HepG2 (cell line): ENCODE data around the gene FBXW4. TPM values are rescaled to one million over a fixed set of nuclear protein-coding genes. Genes with fewer than 3 reads are reported as not detected.

Experiments used
- CBX5 ChIP-seq: sonication (generic); formaldehyde crosslinking; IDR thresholded peaks from 2 replicates; pipeline ENCODE4 v1.4.0; 2020; ENCODE audit warnings: missing genetic modification reagents, borderline replicate concordance
- DMAP1 ChIP-seq: IDR thresholded peaks from 2 replicates; pipeline ENCODE4 v1.6.1; 2016
- FOXC1 ChIP-seq: sonication (generic); formaldehyde crosslinking; IDR thresholded peaks from 2 replicates; pipeline ENCODE4 v1.8.0; 2022; ENCODE audit warnings: mild to moderate bottlenecking, missing genetic modification reagents, borderline replicate concordance
- HNRNPK ChIP-seq: fragments of 200-400 bp; formaldehyde crosslinking; IDR thresholded peaks from 2 replicates; pipeline ENCODE4 v1.6.1; 2018; ENCODE audit warnings: low read length, low read depth, moderate library complexity, mild to moderate bottlenecking; ENCODE audit not compliant: poor library complexity, severe bottlenecking
- JUNB ChIP-seq: sonication (generic); formaldehyde crosslinking; IDR thresholded peaks from 2 replicates; pipeline ENCODE4 v1.8.0; 2022; ENCODE audit warnings: missing genetic modification reagents, mild to moderate bottlenecking, borderline replicate concordance
- KLF16 ChIP-seq, 2 experiments: sonication (generic) in 1 of 2; formaldehyde crosslinking in 1 of 2; IDR thresholded peaks; 2 replicates each; pipeline versions ENCODE4 v1.6.1 to v1.8.0; 2016 to 2023; ENCODE audit warnings: missing genetic modification reagents in 2 of 2, missing compliant biosample characterization in 1 of 2
- MTA1 ChIP-seq: sonication (generic); formaldehyde crosslinking; IDR thresholded peaks from 2 replicates; pipeline ENCODE4 v1.4.0; 2020; ENCODE audit warnings: missing genetic modification reagents, mild to moderate bottlenecking, borderline replicate concordance
- SRSF1 ChIP-seq: fragments of 200-400 bp; formaldehyde crosslinking; optimal IDR thresholded peaks from 2 replicates; pipeline ENCODE3; 2017; ENCODE audit warnings: mild to moderate bottlenecking, low read depth, low read length, moderate library complexity
- ZBTB7B ChIP-seq: sonication (generic); formaldehyde crosslinking; IDR thresholded peaks from 2 replicates; pipeline ENCODE4 v1.4.0; 2020; ENCODE audit warnings: missing genetic modification reagents
- ZIK1 ChIP-seq: sonication (generic); formaldehyde crosslinking; IDR thresholded peaks from 2 replicates; pipeline ENCODE4 v1.5.0; 2020; ENCODE audit warnings: mild to moderate bottlenecking, low read depth, missing genetic modification reagents, borderline replicate concordance
- ZMAT3 ChIP-seq: sonication (generic); formaldehyde crosslinking; conservative IDR thresholded peaks from 2 replicates; pipeline ENCODE4 v1.7.0; 2021; ENCODE audit warnings: missing genetic modification reagents
- ZNF17 ChIP-seq: sonication (generic); formaldehyde crosslinking; IDR thresholded peaks from 2 replicates; pipeline ENCODE4 v1.5.0; 2020; ENCODE audit warnings: mild to moderate bottlenecking, missing genetic modification reagents
- ZNF383 ChIP-seq: sonication (generic); formaldehyde crosslinking; IDR thresholded peaks from 2 replicates; pipeline ENCODE4 v1.4.0; 2020; ENCODE audit warnings: missing genetic modification reagents, mild to moderate bottlenecking, borderline replicate concordance
- ZNF550 ChIP-seq: sonication (generic); formaldehyde crosslinking; IDR thresholded peaks from 2 replicates; pipeline ENCODE4 v1.4.0; 2020; ENCODE audit warnings: mild to moderate bottlenecking, missing genetic modification reagents, borderline replicate concordance
- ZNF777 ChIP-seq: sonication (generic); formaldehyde crosslinking; IDR thresholded peaks from 2 replicates; pipeline ENCODE4 v1.4.0; 2020; ENCODE audit warnings: missing genetic modification reagents
- polyA plus RNA-seq, 8 experiments: library from polyadenylated mRNA; depleted of rRNA in 3 of 8; stranded (reverse) in 7 of 8; unstranded in 1 of 8; fragments of >200 nt; fragmentation: Illumina TruSeq in 4 of 8; extraction: Trizol in 4 of 8; gene quantifications; 2 replicates each; pipeline versions ENCODE4 v1.2.1 to v1.2.3, GENCODE V29; 2011 to 2016; ENCODE audit warnings: low read depth in 4 of 8, missing spikeins in 1 of 8, mixed read lengths in 1 of 8; ENCODE audit not compliant: insufficient read depth in 1 of 8
- total RNA-seq, 5 experiments: library from RNA; depleted of rRNA; stranded (reverse); fragments of >200 nt; fragmentation: Illumina TruSeq; extraction: Trizol; gene quantifications; 2 replicates each; pipeline ENCODE4 v1.2.3, GENCODE V29; 2016; ENCODE audit warnings: low read depth in 1 of 5
- TF ChIP-seq, protein P1 (sequence below): sonication (generic); formaldehyde crosslinking; IDR thresholded peaks from 2 replicates; pipeline ENCODE4 v1.8.1; 2023; ENCODE audit warnings: mild to moderate bottlenecking, moderate library complexity, missing genetic modification reagents
- TF ChIP-seq, protein P2 (sequence below): sonication (generic); formaldehyde crosslinking; IDR thresholded peaks from 2 replicates; pipeline ENCODE4 v1.5.1; 2020; ENCODE audit warnings: mild to moderate bottlenecking, missing genetic modification reagents, moderate library complexity
- TF ChIP-seq, protein P3 (sequence below): sonication (generic); formaldehyde crosslinking; IDR thresholded peaks from 2 replicates; pipeline ENCODE4 v1.5.0; 2020; ENCODE audit warnings: mild to moderate bottlenecking, missing genetic modification reagents
- TF ChIP-seq, protein P4 (sequence below): sonication (generic); formaldehyde crosslinking; IDR thresholded peaks from 2 replicates; pipeline ENCODE4 v1.4.0; 2020; ENCODE audit warnings: mild to moderate bottlenecking, missing genetic modification reagents

Gene FBXW4
- total and polyA plus RNA-seq, 2 of the 13 experiments (the other 11 are each of a cell fraction or from before 2014, with no cell fraction given): 23.5 to 33.7 TPM

DNA sequence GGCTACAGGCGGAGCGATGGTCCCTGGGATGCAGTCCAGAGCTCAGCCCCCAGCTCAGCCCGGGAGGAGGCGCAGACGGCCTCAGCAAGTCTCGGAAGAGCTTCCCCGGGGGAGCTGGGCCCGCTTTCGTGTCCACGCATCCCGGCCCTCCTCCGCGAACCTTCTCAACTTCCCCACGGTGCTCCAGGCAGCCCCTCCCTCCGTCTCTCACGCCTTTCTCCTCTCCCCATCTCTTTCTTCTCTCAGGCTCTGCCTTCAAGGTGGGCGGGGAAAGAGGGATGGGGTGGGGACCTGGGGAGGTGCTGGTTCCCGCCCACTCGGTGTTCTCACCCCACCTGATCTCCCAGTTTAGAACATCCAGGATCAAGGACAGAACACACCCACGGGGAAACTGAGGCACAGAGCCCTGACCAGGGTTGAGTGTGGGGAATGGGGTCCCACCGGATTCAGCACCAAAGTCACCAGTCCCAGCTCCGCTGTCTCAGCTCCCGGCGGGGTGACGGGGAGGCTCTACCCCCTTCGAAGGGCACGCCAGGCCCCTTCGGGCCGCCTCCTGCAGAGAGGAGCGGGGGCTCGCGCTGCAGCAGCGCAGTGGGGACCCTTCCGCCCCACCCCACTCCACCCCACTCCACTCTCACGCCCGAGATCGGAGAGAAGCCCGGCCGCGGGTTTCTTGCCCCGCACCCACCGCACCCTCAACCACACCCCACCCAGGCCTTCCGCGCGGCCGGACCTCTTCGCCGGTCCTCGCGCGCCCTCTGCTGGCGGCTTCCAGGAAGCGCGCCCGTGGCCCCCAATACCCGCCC lies 125.1 kb downstream of the FBXW4 start (continued):
- TF ChIP-seq HNRNPK: peak; percentile 61
- peak; percentile 15; the same call in 1 of the 2 replicates for TF ChIP-seq ZBTB7B (CRISPR knock-in tag)
- 0 out of 2 replicates have a peak, but pooled peaks have one; percentile 21 for TF ChIP-seq DMAP1
- TF ChIP-seq CBX5 (CRISPR knock-in tag): no peak
- TF ChIP-seq ZNF383 (CRISPR knock-in tag): no peak
- peak; percentile 12; the same call in 1 of the 2 replicates for TF ChIP-seq FOXC1
- no peak for TF ChIP-seq JUNB (CRISPR knock-in tag)
- no peak for TF ChIP-seq KLF16 (CRISPR knock-in tag; IDR thresholded peaks at IDR 0.05)
- TF ChIP-seq, protein P1, sequence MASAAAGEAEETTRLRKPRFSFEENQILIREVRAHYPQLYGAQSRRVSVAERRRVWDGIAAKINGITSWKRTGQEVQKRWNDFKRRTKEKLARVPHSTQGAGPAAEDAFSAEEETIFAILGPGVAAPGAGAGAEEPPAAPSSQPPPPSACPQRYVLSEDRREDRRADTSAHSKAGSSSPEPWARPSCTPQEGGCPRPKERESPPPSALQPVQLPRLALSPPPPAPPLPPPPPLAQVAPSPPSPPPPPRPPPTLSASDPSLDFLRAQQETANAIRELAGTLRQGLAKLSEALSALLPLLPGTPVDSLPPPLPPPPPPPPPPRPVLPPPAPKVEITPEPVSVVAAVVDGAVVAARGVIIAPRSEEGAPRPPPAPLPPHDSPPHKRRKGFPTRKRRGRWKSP (CRISPR knock-in tag): peak; percentile 52; the same call in 1 of the 2 replicates
- TF ChIP-seq ZIK1 (CRISPR knock-in tag): no peak
- TF ChIP-seq ZNF777: peak; percentile 82
- TF ChIP-seq ZMAT3 (CRISPR knock-in tag): 0 out of 2 replicates have a peak, but pooled peaks have one; percentile 8
- TF ChIP-seq, protein P2, sequence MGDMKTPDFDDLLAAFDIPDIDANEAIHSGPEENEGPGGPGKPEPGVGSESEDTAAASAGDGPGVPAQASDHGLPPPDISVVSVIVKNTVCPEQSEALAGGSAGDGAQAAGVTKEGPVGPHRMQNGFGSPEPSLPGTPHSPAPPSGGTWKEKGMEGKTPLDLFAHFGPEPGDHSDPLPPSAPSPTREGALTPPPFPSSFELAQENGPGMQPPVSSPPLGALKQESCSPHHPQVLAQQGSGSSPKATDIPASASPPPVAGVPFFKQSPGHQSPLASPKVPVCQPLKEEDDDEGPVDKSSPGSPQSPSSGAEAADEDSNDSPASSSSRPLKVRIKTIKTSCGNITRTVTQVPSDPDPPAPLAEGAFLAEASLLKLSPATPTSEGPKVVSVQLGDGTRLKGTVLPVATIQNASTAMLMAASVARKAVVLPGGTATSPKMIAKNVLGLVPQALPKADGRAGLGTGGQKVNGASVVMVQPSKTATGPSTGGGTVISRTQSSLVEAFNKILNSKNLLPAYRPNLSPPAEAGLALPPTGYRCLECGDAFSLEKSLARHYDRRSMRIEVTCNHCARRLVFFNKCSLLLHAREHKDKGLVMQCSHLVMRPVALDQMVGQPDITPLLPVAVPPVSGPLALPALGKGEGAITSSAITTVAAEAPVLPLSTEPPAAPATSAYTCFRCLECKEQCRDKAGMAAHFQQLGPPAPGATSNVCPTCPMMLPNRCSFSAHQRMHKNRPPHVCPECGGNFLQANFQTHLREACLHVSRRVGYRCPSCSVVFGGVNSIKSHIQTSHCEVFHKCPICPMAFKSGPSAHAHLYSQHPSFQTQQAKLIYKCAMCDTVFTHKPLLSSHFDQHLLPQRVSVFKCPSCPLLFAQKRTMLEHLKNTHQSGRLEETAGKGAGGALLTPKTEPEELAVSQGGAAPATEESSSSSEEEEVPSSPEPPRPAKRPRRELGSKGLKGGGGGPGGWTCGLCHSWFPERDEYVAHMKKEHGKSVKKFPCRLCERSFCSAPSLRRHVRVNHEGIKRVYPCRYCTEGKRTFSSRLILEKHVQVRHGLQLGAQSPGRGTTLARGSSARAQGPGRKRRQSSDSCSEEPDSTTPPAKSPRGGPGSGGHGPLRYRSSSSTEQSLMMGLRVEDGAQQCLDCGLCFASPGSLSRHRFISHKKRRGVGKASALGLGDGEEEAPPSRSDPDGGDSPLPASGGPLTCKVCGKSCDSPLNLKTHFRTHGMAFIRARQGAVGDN (CRISPR knock-in tag): peak; percentile 60; the same call in 1 of the 2 replicates
- peak; percentile 38; the same call in 1 of the 2 replicates for TF ChIP-seq MTA1 (CRISPR knock-in tag)
- TF ChIP-seq, protein P3, sequence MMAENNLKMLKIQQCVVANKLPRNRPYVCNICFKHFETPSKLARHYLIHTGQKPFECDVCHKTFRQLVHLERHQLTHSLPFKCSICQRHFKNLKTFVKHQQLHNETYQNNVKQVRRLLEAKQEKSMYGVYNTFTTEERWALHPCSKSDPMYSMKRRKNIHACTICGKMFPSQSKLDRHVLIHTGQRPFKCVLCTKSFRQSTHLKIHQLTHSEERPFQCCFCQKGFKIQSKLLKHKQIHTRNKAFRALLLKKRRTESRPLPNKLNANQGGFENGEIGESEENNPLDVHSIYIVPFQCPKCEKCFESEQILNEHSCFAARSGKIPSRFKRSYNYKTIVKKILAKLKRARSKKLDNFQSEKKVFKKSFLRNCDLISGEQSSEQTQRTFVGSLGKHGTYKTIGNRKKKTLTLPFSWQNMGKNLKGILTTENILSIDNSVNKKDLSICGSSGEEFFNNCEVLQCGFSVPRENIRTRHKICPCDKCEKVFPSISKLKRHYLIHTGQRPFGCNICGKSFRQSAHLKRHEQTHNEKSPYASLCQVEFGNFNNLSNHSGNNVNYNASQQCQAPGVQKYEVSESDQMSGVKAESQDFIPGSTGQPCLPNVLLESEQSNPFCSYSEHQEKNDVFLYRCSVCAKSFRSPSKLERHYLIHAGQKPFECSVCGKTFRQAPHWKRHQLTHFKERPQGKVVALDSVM (CRISPR knock-in tag): 0 out of 2 replicates have a peak, but pooled peaks have one; percentile 27
- TF ChIP-seq ZNF550 (CRISPR knock-in tag): no peak
- no peak for TF ChIP-seq ZNF17
- TF ChIP-seq, protein P4, sequence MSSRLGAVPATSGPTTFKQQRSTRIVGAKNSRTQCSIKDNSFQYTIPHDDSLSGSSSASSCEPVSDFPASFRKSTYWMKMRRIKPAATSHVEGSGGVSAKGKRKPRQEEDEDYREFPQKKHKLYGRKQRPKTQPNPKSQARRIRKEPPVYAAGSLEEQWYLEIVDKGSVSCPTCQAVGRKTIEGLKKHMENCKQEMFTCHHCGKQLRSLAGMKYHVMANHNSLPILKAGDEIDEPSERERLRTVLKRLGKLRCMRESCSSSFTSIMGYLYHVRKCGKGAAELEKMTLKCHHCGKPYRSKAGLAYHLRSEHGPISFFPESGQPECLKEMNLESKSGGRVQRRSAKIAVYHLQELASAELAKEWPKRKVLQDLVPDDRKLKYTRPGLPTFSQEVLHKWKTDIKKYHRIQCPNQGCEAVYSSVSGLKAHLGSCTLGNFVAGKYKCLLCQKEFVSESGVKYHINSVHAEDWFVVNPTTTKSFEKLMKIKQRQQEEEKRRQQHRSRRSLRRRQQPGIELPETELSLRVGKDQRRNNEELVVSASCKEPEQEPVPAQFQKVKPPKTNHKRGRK (CRISPR knock-in tag): no peak
- TF ChIP-seq SRSF1: peak; percentile 37
